Spleen (tissue), 11 donors: ENCODE measurements around the gene SKI. TPM values are rescaled to one million over a fixed set of nuclear protein-coding genes. Genes with fewer than 3 reads are reported as not detected.

ENCODE experiments used
- DNase-seq: peaks from one replicate; pipeline ENCODE4 v3.0.0-alpha.2; 2020
- H3K27ac ChIP-seq, 8 donors: fragments of 200-600 bp; sonication (generic) in 7 of 8; 1 replicate in 4 of 8; 2 replicates in 4 of 8; pipeline versions ENCODE4 v1.5.0 to v1.8.0; 2016 to 2021; ENCODE audit warnings: inconsistent platforms in 4 of 8, mild to moderate bottlenecking in 4 of 8, moderate library complexity in 1 of 8
- H3K27me3 ChIP-seq, 7 donors: fragments of 200-600 bp; sonication (generic) in 6 of 7; replicated peaks in 1 of 7; 1 replicate in 4 of 7; 2 replicates in 3 of 7; pipeline versions ENCODE4 v1.5.0 to v1.8.0; 2016 to 2021; ENCODE audit warnings: inconsistent platforms in 3 of 7, mild to moderate bottlenecking in 1 of 7
- H3K36me3 ChIP-seq, 6 donors: fragments of 200-600 bp; sonication (generic) in 5 of 6; 1 replicate in 4 of 6; 2 replicates in 2 of 6; pipeline versions ENCODE4 v1.5.0 to v1.8.0; 2016 to 2021; ENCODE audit warnings: inconsistent platforms in 2 of 6
- H3K4me1 ChIP-seq, 6 donors: fragments of 200-600 bp; sonication (generic) in 5 of 6; 1 replicate in 3 of 6; 2 replicates in 3 of 6; pipeline versions ENCODE4 v1.5.0 to v1.8.0; 2016 to 2021; ENCODE audit warnings: inconsistent platforms in 3 of 6
- H3K4me3 ChIP-seq, 8 donors: fragments of 200-600 bp; sonication (generic) in 7 of 8; 1 replicate in 4 of 8; 2 replicates in 4 of 8; pipeline versions ENCODE4 v1.5.0 to v1.8.0; 2016 to 2021; ENCODE audit warnings: inconsistent platforms in 4 of 8, mild to moderate bottlenecking in 4 of 8, moderate library complexity in 2 of 8
- H3K9me3 ChIP-seq, 8 donors: fragments of 200-600 bp; sonication (generic) in 7 of 8; 1 replicate in 4 of 8; 2 replicates in 4 of 8; pipeline versions ENCODE4 v1.5.0 to v1.8.0; 2016 to 2021; ENCODE audit warnings: inconsistent platforms in 4 of 8
- CTCF ChIP-seq, 11 experiments: fragments of 200-600 bp in 7 of 11; fragments of 450-650 bp in 4 of 11; sonication (generic) in 4 of 11; IDR thresholded peaks in 8 of 11; conservative IDR thresholded peaks in 3 of 11; 1 replicate in 7 of 11; 2 replicates in 4 of 11; pipeline versions ENCODE4 v1.4.0 to v1.8.0; 2016 to 2021; ENCODE audit warnings: antibody characterized with exemption in 11 of 11, inconsistent platforms in 4 of 11, mild to moderate bottlenecking in 1 of 11
- POLR2A ChIP-seq, 3 donors: fragments of 450-650 bp; IDR thresholded peaks; one replicate each; pipeline ENCODE4 v1.5.1; 2017; ENCODE audit warnings: antibody characterized with exemption in 3 of 3, mild to moderate bottlenecking in 1 of 3
- POLR2AphosphoS5 ChIP-seq, 3 donors: sonication (generic); formaldehyde crosslinking; IDR thresholded peaks; one replicate each; pipeline ENCODE4 v1.5.1; 2017; ENCODE audit warnings: antibody characterized with exemption in 3 of 3
- WGBS, 5 donors: extraction: QIAGEN DNeasy Blood & Tissue Kit in 3 of 5; methylation state at CpG; one replicate each; pipeline versions ENCODE4 v1.1.5 to v1.1.7; 2013 to 2018; 5-methylcytosine and 5-hydroxymethylcytosine counted together
- intact Hi-C: fragments of 100-400 bp; cut with DNase I; formaldehyde crosslinking; loops from one replicate; pipeline ENCODE4 v1.15.0; 2023; ENCODE audit warnings: low total_unique reads
- polyA plus RNA-seq, 3 donors: library from polyadenylated mRNA; stranded (reverse); fragments of 200-250 nt; gene quantifications; one replicate each; pipeline ENCODE4 v1.2.1, GENCODE V29; 2013
- total RNA-seq, 7 donors: library from RNA; depleted of rRNA in 3 of 7; stranded (reverse); fragments of >200 nt in 3 of 7; fragmentation: NEBNext Ultra II Directional in 4 of 7; extraction: Animal tissue kit (Norgen Biotek cat#: 25700) in 4 of 7; gene quantifications; one replicate each; pipeline versions ENCODE4 v1.1.0 to v1.2.1, GENCODE V29; 2016 to 2021
- donor health status: healthy with polysubstance abuse.
- donor health status: DM: no; HTN: no; CAD: no; lungs with moderate emphysema.
- donor health status: DM: no; HTN: no; CAD: no.
- donor health status: Bipolar disorder and iron deficiency.
- donor health status: healthy.
- donor health status: DM: no; HTN: no; CAD: no.
- donor health status: DM: yes; HTN: yes; CAD: no.

SKI gene
- total and polyA plus RNA-seq, 10 donors: 4.4 to 100.0 (median 54.3) TPM

GRCh38 chr1:2215909-2216766 lies 12.0 kb upstream of the SKI start:
- peaks cover 0 to 19% (median 0%) of the 10 kb centered on the region in 7 donors for H3K27me3 ChIP-seq
- H3K9me3 ChIP-seq: no peaks in the 10 kb centered on the region
- H3K4me1 ChIP-seq: peaks cover 17 to 57% (median 49%) of the 10 kb centered on the region in 6 donors
- no peak for DNase-seq
- no peak overlapping the region for H3K4me3 ChIP-seq
- TF ChIP-seq POLR2A (IDR thresholded peaks at IDR 0.05) (no peak), POLR2AphosphoS5 (IDR thresholded peaks at IDR 0.05) (peak in 1 of 3 donors; percentile 4), CTCF (IDR thresholded peaks at IDR 0.05 in 8 of 11, conservative IDR thresholded peaks at IDR 0.05 in 3 of 11) (no peak)
- intact Hi-C loops: no loop called here
- no peaks in the 10 kb centered on the region for H3K36me3 ChIP-seq
- WGBS, 5 donors: 82 to 89% (median 88%) methylated on average over 14 to 25 of the region's 25 CpGs
- H3K27ac ChIP-seq: peak overlapping the region in 6 of 8 donors; percentile 86 to 96 (median 92)

DNA sequence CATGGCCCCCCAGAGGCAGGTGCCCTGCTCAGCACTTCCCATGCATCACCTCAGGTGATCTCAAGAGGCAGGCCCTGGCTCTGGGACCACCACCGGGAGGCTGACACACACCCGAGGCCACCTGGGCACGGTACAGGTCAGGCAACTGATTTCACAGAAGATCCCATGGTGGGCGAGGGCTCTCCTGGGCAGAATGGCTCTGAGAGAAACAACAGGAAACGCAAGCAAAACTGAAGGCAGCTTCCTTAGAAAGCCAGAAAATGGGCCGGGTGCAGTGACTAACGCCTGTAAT lies 11.4 kb upstream of the SKI start:
- H3K36me3 ChIP-seq: no peaks in the 10 kb centered on the region
- WGBS, 5 donors: 68 to 89% (median 76%) methylated on average over 6 to 7 of the region's 7 CpGs
- DNase-seq: no peak
- H3K27ac ChIP-seq: peak overlapping the region in 5 of 8 donors; percentile 89 to 96 (median 93)
- peaks cover 0 to 19% (median 0%) of the 10 kb centered on the region in 7 donors for H3K27me3 ChIP-seq
- H3K4me1 ChIP-seq: peaks cover 17 to 55% (median 48%) of the 10 kb centered on the region in 6 donors
- no peak overlapping the region for H3K4me3 ChIP-seq
- no peaks in the 10 kb centered on the region for H3K9me3 ChIP-seq
- TF ChIP-seq POLR2A (IDR thresholded peaks at IDR 0.05): no peak
- peak in 1 of 3 donors; percentile 1 for TF ChIP-seq POLR2AphosphoS5 (IDR thresholded peaks at IDR 0.05)
- no peak for TF ChIP-seq CTCF (IDR thresholded peaks at IDR 0.05 in 8 of 11, conservative IDR thresholded peaks at IDR 0.05 in 3 of 11)
- intact Hi-C loops: no loop called here

DNA sequence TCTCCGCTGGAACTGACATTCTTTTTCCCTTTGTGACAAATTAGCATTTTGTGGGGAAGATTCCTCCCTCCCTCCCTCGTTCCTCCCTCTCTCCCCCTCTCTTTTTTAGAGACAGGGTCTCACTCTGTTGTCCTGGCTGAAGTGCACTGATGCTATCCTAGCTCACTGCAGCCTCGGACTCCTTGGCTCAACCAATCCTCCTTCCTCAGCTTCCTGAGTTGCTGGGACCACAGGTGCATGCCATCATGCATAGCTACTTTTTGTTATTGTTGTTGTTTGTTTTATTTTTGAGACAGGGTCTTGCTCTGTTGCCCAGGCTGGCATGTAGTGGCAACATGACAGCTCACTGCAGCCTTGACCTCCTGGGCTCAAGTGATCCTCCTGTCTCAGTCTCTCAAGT lies 6.8 kb upstream of the SKI start:
- DNase-seq: no peak
- intact Hi-C loops: no loop called here
- 72 to 88% (median 85%) methylated on average over 3 of the region's 3 CpGs for WGBS, 5 donors
- no peaks in the 10 kb centered on the region for H3K36me3 ChIP-seq
- peaks cover 0 to under 1% (median 0%) of the 10 kb centered on the region in 7 donors for H3K27me3 ChIP-seq
- H3K27ac ChIP-seq: no peak overlapping the region
- TF ChIP-seq POLR2AphosphoS5 (IDR thresholded peaks at IDR 0.05): no peak
- TF ChIP-seq CTCF (IDR thresholded peaks at IDR 0.05 in 8 of 11, conservative IDR thresholded peaks at IDR 0.05 in 3 of 11): no peak
- no peak for TF ChIP-seq POLR2A (IDR thresholded peaks at IDR 0.05)
- H3K4me1 ChIP-seq: peaks cover 0 to 32% (median 15%) of the 10 kb centered on the region in 6 donors
- no peaks in the 10 kb centered on the region for H3K9me3 ChIP-seq
- no peak overlapping the region for H3K4me3 ChIP-seq

- Histone ChIP-seq H3K27ac (peak overlapping the region in 3 of 8 donors; percentile 6 to 12 (median 10)), H3K9me3 (no peaks in the 10 kb centered on the region), H3K4me1 (peaks cover 5 to 35% (median 19%) of the 10 kb centered on the region in 6 donors), H3K27me3 (peaks cover 0 to 8% (median 0%) of the 10 kb centered on the region in 7 donors), H3K4me3 (no peak overlapping the region), H3K36me3 (no peaks in the 10 kb centered on the region)
- no peak for DNase-seq
- intact Hi-C loops: no loop called here
- TF ChIP-seq CTCF (IDR thresholded peaks at IDR 0.05 in 8 of 11, conservative IDR thresholded peaks at IDR 0.05 in 3 of 11): no peak
- TF ChIP-seq POLR2AphosphoS5 (IDR thresholded peaks at IDR 0.05): no peak
- no peak for TF ChIP-seq POLR2A (IDR thresholded peaks at IDR 0.05)
- WGBS, 5 donors: 72 to 81% (median 80%) methylated on average over 5 to 7 of the region's 7 CpGs
Observed at GRCh38 chr1:2224170-2224584, 3.9 kb upstream of the SKI start.
